Mucosa of rectum (tissue), 2 donors: Measurements from ENCODE around the gene GJC2.
"Not testable (repeated sequence)": the region's sequence is repeated elsewhere in the genome, so short reads cannot be mapped to it uniquely, and the experiment has no call there.

Source experiments
- H3K27ac ChIP-seq, 2 donors: one replicate each; pipeline ENCODE4 v1.7.0; 2013; ENCODE audit warnings: inconsistent platforms in 2 of 2, low read depth in 2 of 2, low read length in 2 of 2
- H3K27me3 ChIP-seq, 2 donors: one replicate each; pipeline ENCODE4 v1.7.0; 2013; ENCODE audit warnings: low read length in 2 of 2; ENCODE audit not compliant: control insufficient read depth in 2 of 2, insufficient read depth in 2 of 2
- H3K36me3 ChIP-seq, 2 donors: one replicate each; pipeline ENCODE4 v1.7.0; 2013; ENCODE audit warnings: low read length in 2 of 2; ENCODE audit not compliant: control insufficient read depth in 2 of 2, insufficient read depth in 2 of 2
- H3K4me1 ChIP-seq, 2 donors: one replicate each; pipeline ENCODE4 v1.7.0; 2013; ENCODE audit warnings: low read length in 2 of 2, mild to moderate bottlenecking in 1 of 2; ENCODE audit not compliant: control insufficient read depth in 2 of 2, insufficient read depth in 2 of 2
- H3K4me3 ChIP-seq, 2 donors: one replicate each; pipeline ENCODE4 v1.7.0; 2013; ENCODE audit warnings: low read length in 2 of 2
- H3K9ac ChIP-seq, 2 donors: one replicate each; pipeline ENCODE4 v1.7.0; 2013; ENCODE audit warnings: low read length in 2 of 2, low read depth in 1 of 2, mild to moderate bottlenecking in 1 of 2
- H3K9me3 ChIP-seq, 2 donors: one replicate each; pipeline ENCODE4 v1.7.0; 2013; ENCODE audit warnings: low read length in 2 of 2; ENCODE audit not compliant: control insufficient read depth in 2 of 2
- donor health status: healthy.
- donor health status: Normal muscosa, but diverticular disease.

Gene GJC2

GRCh38 chr1:228172591-228173527, 23.1 kb downstream of the GJC2 start:
- H3K36me3 ChIP-seq: peaks cover 2 to 4% of the 10 kb centered on the region in 2 donors
- no peak overlapping the region for H3K27ac ChIP-seq
- no peak overlapping the region for H3K4me3 ChIP-seq
- H3K9me3 ChIP-seq: no peaks in the 10 kb centered on the region
- H3K4me1 ChIP-seq: no peaks in the 10 kb centered on the region
- no peak overlapping the region for H3K9ac ChIP-seq
- H3K27me3 ChIP-seq: no peaks in the 10 kb centered on the region

GRCh38 chr1:228173528-228174481, 24.1 kb downstream of the GJC2 start:
- not testable (repeated sequence) for H3K27me3 ChIP-seq, H3K9me3 ChIP-seq, H3K36me3 ChIP-seq, H3K4me3 ChIP-seq, H3K9ac ChIP-seq, H3K4me1 ChIP-seq, H3K27ac ChIP-seq

- no peaks in the 10 kb centered on the region for H3K4me1 ChIP-seq
- H3K27me3 ChIP-seq: no peaks in the 10 kb centered on the region
- no peak overlapping the region for H3K27ac ChIP-seq
- no peak overlapping the region for H3K9ac ChIP-seq
- no peak overlapping the region for H3K4me3 ChIP-seq
- H3K9me3 ChIP-seq: no peaks in the 10 kb centered on the region
- H3K36me3 ChIP-seq: peaks cover 0 to 4% of the 10 kb centered on the region in 2 donors
Measured at GRCh38 chr1:228174482-228175315, 25.0 kb downstream of the GJC2 start.

GRCh38 chr1:228175316-228176023, 25.7 kb downstream of the GJC2 start:
- H3K4me1 ChIP-seq: no peaks in the 10 kb centered on the region
- no peaks in the 10 kb centered on the region for H3K9me3 ChIP-seq
- no peak overlapping the region for H3K4me3 ChIP-seq
- H3K9ac ChIP-seq: no peak overlapping the region
- no peaks in the 10 kb centered on the region for H3K27me3 ChIP-seq
- peaks cover 0 to 4% of the 10 kb centered on the region in 2 donors for H3K36me3 ChIP-seq
- no peak overlapping the region for H3K27ac ChIP-seq

- Histone ChIP-seq H3K4me3 (no peak overlapping the region), H3K36me3 (peaks cover 0 to 4% of the 10 kb centered on the region in 2 donors), H3K9me3 (no peaks in the 10 kb centered on the region), H3K4me1 (no peaks in the 10 kb centered on the region), H3K27ac (no peak overlapping the region), H3K9ac (no peak overlapping the region), H3K27me3 (no peaks in the 10 kb centered on the region)
Measured at GRCh38 chr1:228176024-228176395, 26.3 kb downstream of the GJC2 start.

GRCh38 chr1:228176461-228177182, 26.9 kb downstream of the GJC2 start:
- no peak overlapping the region for H3K27ac ChIP-seq
- no peaks in the 10 kb centered on the region for H3K4me1 ChIP-seq
- H3K9me3 ChIP-seq: no peaks in the 10 kb centered on the region
- peaks cover 0 to 4% of the 10 kb centered on the region in 2 donors for H3K36me3 ChIP-seq
- no peak overlapping the region for H3K4me3 ChIP-seq
- H3K27me3 ChIP-seq: no peaks in the 10 kb centered on the region
- no peak overlapping the region for H3K9ac ChIP-seq

GRCh38 chr1:228177183-228177475, 27.4 kb downstream of the GJC2 start:
- Histone ChIP-seq H3K4me1 (no peaks in the 10 kb centered on the region), H3K4me3 (no peak overlapping the region), H3K27me3 (no peaks in the 10 kb centered on the region), H3K27ac (no peak overlapping the region), H3K9ac (no peak overlapping the region), H3K9me3 (no peaks in the 10 kb centered on the region), H3K36me3 (peaks cover 0 to 4% of the 10 kb centered on the region in 2 donors)

GRCh38 chr1:228177721-228178710, 28.3 kb downstream of the GJC2 start:
- H3K27ac ChIP-seq: peak overlapping the region in 1 of 2 donors; percentile 34
- no peak overlapping the region for H3K9ac ChIP-seq

More at GRCh38 chr1:228177721-228178710, 28.3 kb downstream of the GJC2 start:
- no peak overlapping the region for H3K4me3 ChIP-seq
- no peaks in the 10 kb centered on the region for H3K4me1 ChIP-seq
- H3K9me3 ChIP-seq: no peaks in the 10 kb centered on the region
- H3K36me3 ChIP-seq: peaks cover 0 to 4% of the 10 kb centered on the region in 2 donors
- H3K27me3 ChIP-seq: no peaks in the 10 kb centered on the region
